Left kidney (tissue), 2 donors: Measurements from ENCODE around the gene MTMR12. TPM values are rescaled to one million over a fixed set of nuclear protein-coding genes. Genes with fewer than 3 reads are reported as not detected.
A peak's percentile ranks its signal among the peaks of the same experiment; 100 is the strongest.
"Not testable (repeated sequence)": the region's sequence is repeated elsewhere in the genome, so short reads cannot be mapped to it uniquely, and the experiment has no call there.

ENCODE experiments used
- DNase-seq: peaks from one replicate; pipeline ENCODE4 v3.0.0-alpha.2; 2013
- polyA plus RNA-seq: library from polyadenylated mRNA; unstranded; fragments of 120-200 nt; gene quantifications from one replicate; pipeline ENCODE4 v1.2.1, GENCODE V29; 2013; ENCODE audit not compliant: insufficient read length

MTMR12 gene
- polyA plus RNA-seq, 1 donor: 38.4 TPM

- peak; percentile 59 for DNase-seq
Observed at GRCh38 chr5:32232441-32233219, 80.1 kb downstream of the MTMR12 start.

- DNase-seq: no peak
Observed at GRCh38 chr5:32231929-32232328, 80.8 kb downstream of the MTMR12 start.

- no peak for DNase-seq
Observed at GRCh38 chr5:32231241-32231640, 81.5 kb downstream of the MTMR12 start.

- no peak for DNase-seq
Observed at GRCh38 chr5:32230356-32231099, 82.2 kb downstream of the MTMR12 start.

- DNase-seq: no peak
Observed at GRCh38 chr5:32229586-32229985, 83.2 kb downstream of the MTMR12 start.

- no peak for DNase-seq
Observed at GRCh38 chr5:32228816-32229215, 83.9 kb downstream of the MTMR12 start.

GRCh38 chr5:32225445-32225844 is 87.3 kb downstream of the MTMR12 start:
- DNase-seq: peak; percentile 38

- no peak for DNase-seq
Observed at GRCh38 chr5:32223972-32224609, 88.6 kb downstream of the MTMR12 start.

GRCh38 chr5:32222723-32223470 is 89.8 kb downstream of the MTMR12 start:
- no peak for DNase-seq

- peak; percentile 40 for DNase-seq
Observed at GRCh38 chr5:32217886-32218396, 94.8 kb downstream of the MTMR12 start.

- not testable (repeated sequence) for DNase-seq
Observed at GRCh38 chr5:32214344-32214743, 98.4 kb downstream of the MTMR12 start.

- no peak for DNase-seq
Observed at GRCh38 chr5:32210151-32210550, 102.6 kb downstream of the MTMR12 start.

GRCh38 chr5:32208837-32209236 is 103.9 kb downstream of the MTMR12 start:
- DNase-seq: not testable (repeated sequence)

GRCh38 chr5:32207355-32207634 is 105.4 kb downstream of the MTMR12 start:
- no peak for DNase-seq

GRCh38 chr5:32206509-32207354 is 106.0 kb downstream of the MTMR12 start:
- no peak for DNase-seq

GRCh38 chr5:32206053-32206452 is 106.7 kb downstream of the MTMR12 start:
- DNase-seq: no peak

GRCh38 chr5:32202394-32202793 is 110.3 kb downstream of the MTMR12 start:
- DNase-seq: no peak

GRCh38 chr5:32201122-32201753 is 111.5 kb downstream of the MTMR12 start:
- no peak for DNase-seq

GRCh38 chr5:32197032-32197431 is 115.7 kb downstream of the MTMR12 start:
- DNase-seq: no peak

- no peak for DNase-seq
Observed at GRCh38 chr5:32195265-32195664, 117.5 kb downstream of the MTMR12 start.

GRCh38 chr5:32193591-32193990 is 119.1 kb downstream of the MTMR12 start:
- peak; percentile 67 for DNase-seq
